HuH-7 (cell line): ENCODE results near the gene RADIL.

ENCODE experiments used
- DNase-seq: peaks from one replicate; pipeline ENCODE4 v3.0.0; 2011; ENCODE audit warnings: low spot score

Gene RADIL

GRCh38 chr7:4882169-4883032, 1.1 kb downstream of the RADIL start:
- no peak for DNase-seq

GRCh38 chr7:4880218-4880617, 3.3 kb downstream of the RADIL start:
- DNase-seq, result no peak

- DNase-seq, result no peak
These were observed 4.0 kb downstream of the RADIL start for GRCh38 chr7:4879396-4880081.

- no peak for DNase-seq
These were observed 4.9 kb downstream of the RADIL start for GRCh38 chr7:4878336-4879335.

- no peak for DNase-seq
These were observed 6.9 kb downstream of the RADIL start for GRCh38 chr7:4876586-4876985.

- DNase-seq, result no peak
These were observed 8.1 kb downstream of the RADIL start for GRCh38 chr7:4875391-4875790.

- DNase-seq, result no peak
These were observed 10.2 kb downstream of the RADIL start for GRCh38 chr7:4873071-4873944.

- DNase-seq, result no peak
These were observed 11.4 kb downstream of the RADIL start for GRCh38 chr7:4871930-4872675.

GRCh38 chr7:4871056-4871680, 12.3 kb downstream of the RADIL start:
- no peak for DNase-seq

- no peak for DNase-seq
These were observed 15.0 kb downstream of the RADIL start for GRCh38 chr7:4868493-4868892.

- DNase-seq, result no peak
These were observed 16.7 kb downstream of the RADIL start for GRCh38 chr7:4866528-4867496.

GRCh38 chr7:4862156-4862555, 21.4 kb downstream of the RADIL start:
- no peak for DNase-seq

- DNase-seq, result no peak
These were observed 21.8 kb downstream of the RADIL start, which contains the start of gene PAPOLB for GRCh38 chr7:4861673-4862072. PAPOLB (minus strand) TSS chr7:4862030; CDS start chr7:4861810, 220 bp downstream.

GRCh38 chr7:4861227-4861626, 22.3 kb downstream of the RADIL start:
- DNase-seq, result no peak

GRCh38 chr7:4857189-4857588, 26.3 kb downstream of the RADIL start:
- no peak for DNase-seq

GRCh38 chr7:4856336-4857057, 27.0 kb downstream of the RADIL start:
- DNase-seq, result no peak

- no peak for DNase-seq
These were observed 28.6 kb downstream of the RADIL start for GRCh38 chr7:4854916-4855315.
